Middle frontal gyrus (tissue), 1 donor: Measurements from ENCODE around the gene AGPAT2.

Experiments
- DNase-seq: peaks from one replicate; pipeline ENCODE4 v3.0.0-alpha.2; 2015; ENCODE audit warnings: low spot score; ENCODE audit errors: extremely low spot score

The AGPAT2 gene

DNA sequence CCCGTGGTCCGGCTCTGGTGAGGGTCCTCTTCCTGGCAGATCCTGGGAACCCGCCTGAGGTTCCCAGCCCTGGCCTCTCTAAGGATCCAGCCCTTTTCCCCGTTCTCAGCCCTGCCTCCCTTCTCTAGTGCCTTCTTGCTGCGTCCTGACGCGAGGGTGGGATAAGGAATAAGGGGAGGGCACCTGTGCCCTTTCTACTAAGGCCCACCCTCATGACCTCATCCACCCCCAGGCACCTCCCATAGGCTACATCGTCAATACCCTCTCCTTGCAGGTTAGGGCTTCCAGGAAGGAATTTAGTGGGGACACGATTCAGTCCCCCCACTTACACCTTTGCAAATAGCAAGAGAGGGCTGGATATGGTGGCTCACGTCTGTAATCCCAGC lies 14.4 kb upstream of the AGPAT2 start:
- no peak for DNase-seq

DNA sequence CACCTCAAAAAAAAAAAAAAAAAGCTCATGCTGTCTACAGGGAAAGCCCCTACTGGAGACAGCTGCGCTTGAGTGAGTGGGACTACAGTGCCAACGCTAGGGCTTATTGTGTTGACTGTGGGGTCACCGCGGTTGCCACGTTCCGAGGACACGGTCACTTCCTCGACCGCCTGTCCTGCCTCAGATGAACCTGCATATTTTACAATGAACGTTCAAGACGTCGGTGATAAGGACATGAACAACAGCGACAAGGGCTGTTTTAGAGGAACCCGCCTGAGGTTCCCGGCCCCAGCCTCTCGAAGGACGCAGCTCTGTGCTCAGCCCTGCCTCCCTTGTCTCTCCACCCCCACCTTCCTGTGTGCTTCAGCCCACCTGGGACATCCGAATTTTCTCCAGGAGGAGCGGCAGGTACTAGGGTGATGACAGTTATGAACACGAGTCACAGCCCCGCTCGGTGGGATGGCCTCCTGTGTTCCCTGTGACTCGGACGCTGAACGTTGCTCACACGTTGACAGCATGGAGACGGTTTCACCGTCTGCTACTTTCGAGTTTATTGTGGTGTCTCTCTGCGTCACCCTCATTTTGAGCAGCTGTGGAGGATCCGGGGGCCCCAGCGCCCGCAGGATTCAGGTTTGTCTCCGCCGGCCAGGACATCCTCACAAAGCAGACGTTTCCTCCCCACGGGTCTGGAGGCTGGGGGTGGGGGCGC lies 13.9 kb upstream of the AGPAT2 start:
- DNase-seq: no peak

DNA sequence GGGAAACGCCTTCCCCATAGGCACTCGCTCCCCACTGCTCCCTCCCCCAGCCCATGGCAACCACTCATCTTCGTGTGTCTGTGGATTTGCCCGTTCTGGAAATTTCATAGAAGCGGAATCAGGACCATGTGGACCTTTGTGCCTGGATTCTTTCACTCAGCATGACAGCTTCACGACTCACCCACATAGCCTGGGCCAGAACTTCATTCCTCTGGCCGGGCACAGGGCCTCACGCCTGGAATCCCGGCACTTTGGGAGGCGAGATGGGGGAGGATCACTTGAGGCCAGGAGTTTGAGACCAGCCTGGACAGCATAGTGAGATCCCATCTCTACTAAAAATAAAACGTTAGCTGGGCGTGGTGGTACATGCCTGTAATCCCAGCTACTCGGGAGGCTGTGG lies 13.0 kb upstream of the AGPAT2 start:
- DNase-seq: no peak

DNA sequence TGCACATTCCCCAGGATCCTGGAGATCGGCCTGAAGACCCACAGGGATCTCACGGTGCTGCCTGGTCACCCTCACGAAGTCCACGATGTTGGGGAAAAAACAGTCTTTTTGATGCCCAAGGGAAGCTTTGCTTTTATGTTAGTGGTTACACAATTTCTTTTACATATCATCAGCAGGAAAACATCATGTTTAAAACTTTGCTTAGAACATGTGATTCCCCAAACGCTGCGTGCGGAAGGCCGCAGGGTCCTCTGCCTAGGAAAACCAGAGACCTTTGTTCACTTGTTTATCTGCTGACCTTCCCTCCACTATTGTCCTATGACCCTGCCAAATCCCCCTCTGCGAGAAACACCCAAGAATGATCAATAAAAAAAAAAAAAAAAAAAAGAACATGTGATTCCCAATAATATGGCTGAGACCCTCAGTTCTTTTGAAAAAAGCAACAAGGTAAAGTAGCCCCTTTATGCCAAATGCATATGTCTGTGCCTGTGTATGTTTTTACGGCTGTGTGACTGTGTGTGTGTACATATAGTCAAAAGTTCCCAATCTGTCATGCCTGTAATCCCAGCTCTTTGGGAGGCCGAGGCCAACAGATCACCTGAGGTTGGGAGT lies 11.5 kb upstream of the AGPAT2 start:
- no peak for DNase-seq

DNA sequence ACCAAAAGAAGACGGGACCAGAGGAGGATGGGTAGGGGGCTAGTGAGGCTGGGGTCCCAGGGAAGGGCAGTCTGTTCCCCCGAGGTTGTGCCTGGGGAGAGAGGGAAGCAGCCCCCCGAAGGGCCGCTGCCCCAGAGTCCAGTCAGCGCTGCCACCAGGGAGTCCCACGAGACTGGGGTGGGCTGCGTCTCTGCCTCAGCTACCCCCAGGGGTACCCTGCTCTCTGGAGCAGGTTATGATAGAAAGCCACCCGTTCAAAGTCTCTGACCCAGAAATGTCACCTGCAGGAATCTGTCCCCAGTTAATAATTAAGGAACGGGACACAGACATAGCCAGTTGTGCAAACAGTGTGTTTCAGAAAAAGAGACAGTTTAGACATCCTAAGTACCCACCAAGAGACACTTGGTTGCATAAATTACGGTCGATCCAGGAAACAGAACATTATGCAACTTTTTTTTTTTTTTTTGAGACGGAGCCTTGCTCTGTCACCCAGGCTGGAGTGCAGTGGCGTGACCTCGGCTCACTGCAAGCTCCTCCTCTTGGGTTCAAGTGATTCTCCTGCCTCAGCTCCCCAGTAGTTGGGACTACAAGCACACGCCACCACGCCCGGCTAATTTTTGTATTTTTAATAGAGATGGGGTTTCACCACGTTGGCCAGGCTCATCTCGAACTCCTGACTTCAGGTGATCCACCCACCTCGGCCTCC lies 10.7 kb upstream of the AGPAT2 start:
- no peak for DNase-seq

DNA sequence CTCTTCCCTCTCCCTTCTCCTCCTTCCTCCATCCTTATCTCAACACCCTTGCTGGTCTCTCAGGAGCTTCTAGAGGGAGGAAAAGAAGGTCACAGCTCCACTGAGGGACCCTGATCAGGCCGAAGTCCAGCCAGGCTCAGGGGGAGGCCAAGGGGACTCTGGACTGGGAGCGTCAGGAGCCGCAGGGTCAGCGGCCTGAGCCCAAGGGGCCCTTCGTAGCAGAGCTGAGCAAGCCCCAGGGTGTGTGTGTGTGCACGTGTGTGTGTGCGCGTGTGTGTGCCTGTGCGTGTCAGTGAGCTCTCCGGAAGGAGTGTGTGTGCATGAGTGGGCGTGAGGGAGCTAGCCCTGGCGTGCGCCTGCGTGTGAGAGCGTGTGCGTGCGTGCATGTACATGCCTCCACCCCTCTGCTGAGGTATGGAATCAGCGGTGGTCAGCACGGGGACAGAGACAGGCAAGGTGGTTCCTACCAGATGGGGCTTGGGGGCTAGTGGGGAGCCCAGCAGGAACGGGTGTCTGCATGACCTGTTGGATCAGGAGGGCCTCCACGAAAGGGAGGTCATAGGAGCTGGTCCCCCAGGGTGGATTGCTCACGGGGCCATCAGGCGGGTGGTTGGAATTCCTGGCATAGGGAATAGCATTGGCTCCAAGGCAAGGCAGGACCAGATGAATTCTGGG lies 10.0 kb upstream of the AGPAT2 start:
- no peak for DNase-seq

DNA sequence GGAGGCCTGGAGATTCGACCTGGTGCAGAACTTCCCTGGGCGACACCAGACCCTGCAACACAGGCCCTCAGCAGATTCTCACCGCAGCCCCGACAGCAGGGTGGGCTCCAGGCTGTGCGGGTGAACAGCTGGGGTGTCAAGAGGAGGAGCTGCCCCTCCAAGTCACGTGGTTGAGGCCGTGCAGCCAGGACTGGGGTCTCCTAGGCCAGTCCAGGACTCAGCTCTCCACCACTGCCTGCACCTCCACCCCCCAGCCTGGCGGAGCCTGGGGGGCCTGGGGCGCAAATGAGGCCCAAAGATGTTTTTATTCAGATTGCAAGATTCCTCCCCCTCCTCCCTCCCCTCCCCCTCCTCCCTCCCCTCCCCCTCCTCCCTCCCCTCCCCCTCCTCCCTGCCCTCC lies 9.2 kb upstream of the AGPAT2 start:
- no peak for DNase-seq

DNA sequence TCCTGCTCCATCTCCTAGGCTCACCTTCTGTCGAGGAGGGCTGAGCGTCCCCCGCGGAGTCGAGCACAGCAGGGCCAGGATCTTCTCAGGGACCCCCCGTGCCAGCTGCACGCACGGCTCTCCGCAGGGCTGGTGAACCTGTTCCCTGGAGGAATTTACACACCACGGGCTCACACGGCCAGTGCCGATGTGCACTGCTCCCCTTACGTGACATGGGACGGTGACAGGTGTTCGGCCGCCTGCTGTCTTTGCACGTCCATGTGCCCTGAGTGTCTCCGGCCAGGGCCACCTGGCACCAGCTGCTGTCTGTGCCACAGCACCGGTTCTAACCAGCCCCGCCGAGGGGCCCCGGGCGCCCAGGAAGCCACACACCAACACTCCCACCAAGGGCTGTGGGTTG lies 8.7 kb upstream of the AGPAT2 start:
- DNase-seq: no peak

DNA sequence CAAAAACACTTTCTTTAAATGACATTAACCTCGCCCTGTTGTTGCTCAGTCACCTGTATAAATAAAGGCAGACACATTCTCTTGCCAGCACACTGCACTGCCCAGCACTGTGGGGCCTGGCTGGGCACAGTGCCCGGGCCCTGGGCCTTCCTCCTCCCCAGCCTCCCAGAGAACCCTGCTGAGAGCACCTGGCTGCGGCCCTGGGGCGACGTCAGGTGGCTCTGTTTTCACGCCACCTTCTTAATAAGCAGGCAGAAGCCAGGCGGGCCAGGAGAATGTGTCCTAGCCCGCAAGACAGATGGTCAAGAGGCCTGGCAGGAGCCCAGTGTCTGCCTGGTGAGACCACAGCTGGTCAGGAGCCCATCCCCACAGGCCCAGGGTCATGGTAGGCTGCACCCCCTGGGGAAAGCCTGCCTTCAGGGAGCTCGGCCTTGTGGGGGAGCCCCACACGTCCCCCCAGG lies 8.2 kb upstream of the AGPAT2 start:
- no peak for DNase-seq

DNA sequence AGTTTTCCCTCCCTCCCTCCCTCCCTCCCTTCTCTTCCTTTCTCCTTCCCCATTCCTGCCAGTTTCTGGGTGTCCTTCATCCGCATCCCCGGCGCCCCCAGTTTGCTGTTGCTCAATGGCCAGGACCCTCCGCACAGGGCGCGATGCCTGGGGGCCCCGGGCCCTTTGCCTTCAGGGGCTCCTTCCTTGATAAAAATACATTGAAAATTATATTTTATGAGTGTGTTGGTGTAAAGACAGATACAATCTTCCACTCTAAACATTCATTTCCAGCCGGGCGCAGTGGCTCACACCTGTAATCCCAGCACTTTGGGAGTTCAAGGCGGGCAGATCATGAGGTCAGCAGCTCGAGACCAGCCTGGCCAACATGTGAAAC lies 7.6 kb upstream of the AGPAT2 start:
- DNase-seq: no peak

DNA sequence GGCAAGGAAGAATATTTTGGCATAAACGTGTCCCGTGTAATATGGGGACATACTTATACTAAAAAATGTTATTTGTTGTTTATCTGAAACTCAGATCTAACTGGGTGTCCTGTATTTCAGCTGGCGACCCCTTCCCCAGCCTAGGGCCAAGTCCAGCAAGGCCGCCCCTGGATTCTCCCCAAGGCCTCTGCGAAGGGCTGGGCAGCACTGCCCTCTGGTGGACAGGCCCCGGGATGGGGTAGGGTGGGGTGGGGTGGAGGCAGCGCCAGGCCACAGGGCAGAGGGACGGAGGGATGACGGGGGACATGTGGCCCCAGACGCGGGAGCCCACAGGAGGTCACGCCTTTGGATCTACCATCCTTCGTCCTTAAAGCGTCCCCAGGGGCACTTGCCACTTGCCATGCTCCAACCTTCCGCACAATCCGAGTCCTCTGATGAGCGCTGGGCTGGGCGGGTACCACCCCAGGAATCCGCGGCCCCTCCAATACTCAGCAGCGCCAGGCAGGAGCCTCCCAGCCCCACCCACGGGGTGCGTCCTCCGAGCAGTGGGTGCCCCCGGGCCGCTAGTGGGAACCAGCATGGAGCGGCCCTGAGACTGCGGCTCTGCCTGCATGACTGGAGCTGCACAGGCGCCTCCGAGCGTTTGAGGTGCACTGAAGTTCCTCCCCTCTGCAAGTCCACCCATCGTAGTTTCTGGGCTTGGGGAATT lies 7.1 kb upstream of the AGPAT2 start:
- no peak for DNase-seq

DNA sequence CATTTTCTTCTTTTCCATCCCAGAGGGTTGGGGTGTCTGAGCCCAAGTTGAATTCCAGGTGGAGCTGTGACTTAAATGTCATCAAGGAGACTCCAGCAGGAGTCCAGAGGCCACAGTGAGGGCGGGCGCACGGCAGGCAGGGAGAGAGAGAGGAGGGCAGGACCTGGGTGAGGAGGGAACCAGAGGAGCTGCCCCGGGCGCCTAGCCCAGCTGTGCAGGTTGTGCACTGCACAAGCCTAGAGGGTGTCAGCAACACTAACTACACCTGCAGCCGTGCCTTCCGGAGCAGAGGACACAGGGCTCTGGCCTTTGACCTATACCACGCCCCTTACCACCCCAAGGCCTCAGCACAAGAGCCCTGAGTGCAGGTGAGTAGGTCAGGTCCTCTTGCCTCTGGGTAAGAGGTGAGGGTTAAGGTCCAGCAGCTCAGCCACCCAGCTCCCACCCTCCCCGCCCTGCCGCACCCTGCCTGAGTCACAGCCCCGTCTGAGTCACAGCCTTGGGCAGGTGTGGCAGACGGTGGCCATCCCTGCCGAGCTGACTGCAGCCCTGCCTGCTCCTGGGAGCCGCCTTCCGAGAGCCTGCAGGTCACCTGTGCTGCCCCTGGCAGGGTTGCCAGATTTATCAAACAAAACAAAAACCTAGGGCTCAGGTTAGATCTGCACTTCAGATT lies 6.4 kb upstream of the AGPAT2 start:
- DNase-seq: no peak

DNA sequence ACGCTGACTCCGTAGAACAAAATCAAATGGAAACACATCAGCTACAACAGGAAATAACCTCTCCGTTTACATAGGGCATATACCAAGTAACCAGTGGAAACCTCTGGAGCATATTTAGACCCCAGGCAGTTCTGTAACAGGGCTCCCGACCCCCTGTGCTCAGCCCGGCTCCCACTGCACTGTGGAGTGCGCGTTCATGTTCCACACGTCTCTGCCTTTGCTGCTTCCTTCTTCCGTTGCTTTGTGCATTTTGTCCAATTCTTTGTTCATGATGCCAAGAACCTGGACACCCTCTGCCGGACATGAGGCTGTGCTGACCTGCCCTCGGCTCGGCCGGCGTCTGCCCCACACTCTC lies 5.9 kb upstream of the AGPAT2 start:
- DNase-seq: no peak

DNA sequence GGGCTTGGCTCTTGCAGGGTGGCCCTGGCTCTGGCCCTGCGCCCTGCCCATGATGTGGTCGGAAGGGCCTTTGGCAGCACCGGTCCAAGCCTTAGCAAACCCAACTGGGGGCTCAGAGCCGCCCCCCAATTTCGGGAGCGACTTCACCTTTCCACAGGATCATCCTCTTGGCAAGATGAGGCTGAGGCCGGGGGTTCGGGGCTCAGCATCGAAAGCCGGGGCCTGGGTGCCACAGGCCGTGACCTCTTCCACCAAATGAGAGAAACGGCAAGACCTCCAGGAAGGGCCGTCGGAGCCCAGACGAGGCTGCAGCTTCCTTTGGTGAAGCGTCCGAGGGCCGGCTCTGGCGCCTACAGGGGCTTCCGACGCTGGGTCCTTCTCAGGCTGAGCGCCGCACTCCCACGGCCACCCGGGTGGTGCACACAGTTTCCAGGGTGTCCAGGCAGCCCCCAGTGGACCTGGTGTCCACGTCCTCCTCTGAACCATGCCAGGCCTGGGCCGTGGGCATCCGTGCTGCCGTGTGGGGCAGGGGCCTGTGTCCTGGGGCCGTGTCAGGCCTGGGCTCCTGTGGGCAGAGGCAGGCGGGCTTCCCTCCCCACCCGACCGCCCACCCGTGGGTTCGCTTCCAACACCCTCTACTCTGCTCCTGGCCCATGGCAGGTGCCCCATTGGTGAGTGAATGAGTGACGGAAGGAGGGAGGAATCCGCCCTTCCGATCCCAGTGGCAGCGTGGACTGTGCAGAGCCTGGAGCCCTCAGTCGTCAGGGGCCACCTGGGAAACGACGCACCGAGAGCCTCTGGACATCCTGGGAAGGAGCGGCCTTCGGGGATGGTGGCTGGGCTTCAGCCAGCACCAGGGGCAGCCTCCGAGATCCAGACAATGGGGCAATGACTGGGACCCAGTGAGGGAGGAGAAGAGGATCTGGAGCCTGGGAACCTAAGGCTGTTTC lies 5.2 kb upstream of the AGPAT2 start:
- DNase-seq: no peak

DNA sequence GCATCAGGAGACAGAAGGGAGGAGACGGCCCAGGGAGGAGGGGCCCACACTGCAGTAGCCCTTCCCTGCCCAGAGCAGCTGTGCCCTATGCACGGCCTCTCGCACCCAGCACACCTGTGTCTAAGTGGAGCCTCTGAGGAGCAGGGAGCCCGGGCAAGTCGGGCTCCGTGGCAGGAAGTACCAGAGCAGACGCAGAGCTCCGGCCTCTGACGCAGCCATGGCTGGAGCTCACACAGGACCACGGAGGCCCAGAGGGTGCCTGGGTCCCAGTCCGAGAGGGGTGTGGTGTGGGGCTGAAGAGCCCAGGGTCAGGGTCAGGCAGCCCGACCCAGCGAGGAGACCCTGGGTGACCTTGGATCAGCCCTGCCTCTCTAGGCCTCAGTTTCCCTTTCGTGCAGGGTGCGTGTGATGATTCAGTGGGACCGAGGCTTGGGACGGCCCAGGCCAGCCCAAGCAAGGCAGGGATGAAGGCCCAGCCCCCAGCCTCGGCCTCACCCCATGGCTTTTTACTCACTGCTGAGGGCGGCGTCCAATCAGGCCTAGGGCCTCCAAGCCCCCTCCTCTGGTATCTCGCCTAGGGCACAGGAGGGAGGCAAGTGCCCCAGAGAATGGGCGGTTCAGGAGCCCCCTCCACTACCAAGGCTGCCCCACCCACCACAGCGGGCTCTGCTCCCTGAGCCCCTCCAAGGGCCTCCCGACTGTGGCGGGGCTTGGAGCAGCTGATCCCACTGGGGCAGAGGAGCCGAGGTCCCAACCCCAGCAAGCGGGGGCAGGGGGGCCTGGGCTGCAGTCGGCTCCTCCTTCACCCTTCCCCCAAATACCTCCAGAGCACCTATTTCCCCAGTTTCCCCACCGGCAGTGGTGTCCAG lies 4.3 kb upstream of the AGPAT2 start:
- no peak for DNase-seq

DNA sequence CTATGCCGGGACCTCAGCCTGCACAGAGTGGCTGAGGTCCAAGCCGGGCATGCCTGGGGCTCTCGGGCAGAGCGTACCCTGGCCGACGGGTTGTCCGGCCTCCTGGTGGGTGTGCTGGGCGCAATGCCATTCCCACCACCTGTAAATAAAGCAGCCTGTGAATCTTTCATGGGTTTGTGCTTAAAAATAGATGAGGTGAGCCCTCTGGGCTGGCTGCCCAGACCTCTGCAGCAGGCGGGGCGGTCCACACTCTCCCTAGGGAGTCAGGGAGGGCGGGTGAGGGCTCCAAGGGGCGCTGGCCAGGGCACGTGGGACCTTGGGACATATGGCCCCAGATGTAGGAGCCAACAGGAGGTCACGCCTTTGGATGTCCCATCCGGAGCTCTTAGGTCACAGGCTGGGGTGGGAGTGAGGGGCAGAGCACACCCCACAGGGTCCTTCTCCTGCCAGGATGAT lies 3.6 kb upstream of the AGPAT2 start:
- DNase-seq: no peak

DNA sequence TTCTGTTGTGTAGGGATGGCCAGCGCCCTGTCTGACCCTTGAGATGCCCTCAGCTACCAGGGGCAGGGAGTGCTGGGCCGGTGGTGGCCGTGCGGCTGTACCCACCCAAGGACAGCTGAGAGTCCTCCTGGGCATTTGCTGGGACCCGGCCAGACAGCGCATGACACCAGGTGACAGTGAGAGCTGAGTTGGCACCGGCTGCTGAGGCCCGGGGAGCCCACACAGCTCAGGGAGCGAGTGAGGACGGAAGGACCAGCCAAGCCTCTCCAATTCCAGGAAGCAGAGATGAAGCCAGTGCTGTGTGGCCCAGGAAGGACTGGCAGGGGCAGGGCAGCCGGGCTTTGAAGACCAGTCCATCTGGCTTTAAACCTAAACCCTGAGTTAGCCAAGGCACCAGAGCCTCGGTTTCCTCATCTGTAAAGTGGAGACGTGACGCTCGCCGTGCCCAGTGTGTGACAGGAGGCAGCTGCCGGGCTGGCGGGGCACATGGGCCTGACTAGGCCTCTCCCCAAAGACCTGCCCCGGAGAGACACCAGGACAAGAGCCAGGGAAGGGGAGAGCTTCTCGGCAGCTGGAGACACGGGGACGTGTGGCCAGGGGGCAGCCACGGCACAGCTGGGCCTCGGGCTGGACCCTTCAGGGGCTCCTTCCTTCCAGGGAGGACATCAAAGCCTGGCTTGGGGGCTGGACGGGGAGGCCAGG lies 3.0 kb upstream of the AGPAT2 start:
- DNase-seq: no peak

DNA sequence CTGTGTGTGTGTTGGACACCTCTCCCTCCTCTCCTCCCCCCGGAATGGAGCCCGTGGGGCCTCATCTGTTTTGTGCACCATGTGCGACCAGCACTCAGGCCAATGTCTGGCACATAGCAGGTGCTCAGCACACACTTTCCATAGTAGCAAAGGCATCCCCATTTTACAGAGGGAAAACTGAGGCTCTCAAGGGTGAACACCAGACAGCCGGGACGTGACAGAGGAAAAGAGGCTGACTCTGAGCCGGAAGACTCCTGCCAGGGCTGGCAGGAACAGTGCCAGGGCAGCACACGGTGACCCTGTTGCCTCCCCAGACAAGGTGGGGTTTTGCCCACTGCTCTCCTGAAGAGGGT lies 1.8 kb upstream of the AGPAT2 start:
- DNase-seq: no peak
